Hematopoietic multipotent progenitor cell treated with erythropoietin and hydrocortisone succinate and interleukin-3 and kit ligand, for 4 days (in vitro differentiated cells): Measurements from ENCODE around the gene UGT2A3.
"Not testable (repeated sequence)": the region's sequence is repeated elsewhere in the genome, so short reads cannot be mapped to it uniquely, and the experiment has no call there.

Experiments
- DNase-seq: peaks from one replicate; pipeline ENCODE4 v3.0.0-alpha.2; 2015

The UGT2A3 gene

GRCh38 chr4:68951078-68951805 is at the start of gene UGT2A3:
UGT2A3 (minus strand) TSS chr4:68951804; CDS start chr4:68951760, 44 bp downstream.
- DNase-seq, result no peak

- no peak for DNase-seq
These were observed 45.4 kb upstream of the UGT2A3 start for GRCh38 chr4:68997040-68997439.

GRCh38 chr4:68995292-68995691 is 43.7 kb upstream of the UGT2A3 start:
- DNase-seq, result no peak

- no peak for DNase-seq
These were observed 35.4 kb upstream of the UGT2A3 start for GRCh38 chr4:68987007-68987406.

GRCh38 chr4:68985442-68985841 is 33.8 kb upstream of the UGT2A3 start:
- no peak for DNase-seq

GRCh38 chr4:68984947-68985346 is 33.3 kb upstream of the UGT2A3 start:
- no peak for DNase-seq

GRCh38 chr4:68963374-68963773 is 11.8 kb upstream of the UGT2A3 start:
- no peak for DNase-seq

GRCh38 chr4:68962868-68963267 is 11.3 kb upstream of the UGT2A3 start:
- no peak for DNase-seq

- DNase-seq, result no peak
These were observed 8.9 kb upstream of the UGT2A3 start for GRCh38 chr4:68960294-68961163.

- not testable (repeated sequence) for DNase-seq
These were observed 7.5 kb upstream of the UGT2A3 start for GRCh38 chr4:68959085-68959484.

- DNase-seq, result peak; percentile 39
These were observed 2.5 kb upstream of the UGT2A3 start for GRCh38 chr4:68954126-68954525.

- DNase-seq, result peak; percentile 20
These were observed 1.5 kb upstream of the UGT2A3 start for GRCh38 chr4:68953056-68953596.

GRCh38 chr4:68951806-68952585 is 392 bp upstream of the UGT2A3 start:
- no peak for DNase-seq

GRCh38 chr4:68950033-68950432 is 1.6 kb downstream of the UGT2A3 start:
- no peak for DNase-seq

GRCh38 chr4:68948985-68949384 is 2.6 kb downstream of the UGT2A3 start:
- DNase-seq, result no peak

- no peak for DNase-seq
These were observed 3.4 kb downstream of the UGT2A3 start for GRCh38 chr4:68948044-68948743.

- no peak for DNase-seq
These were observed 22.4 kb downstream of the UGT2A3 start for GRCh38 chr4:68929076-68929737.

GRCh38 chr4:68927165-68927564 is 24.4 kb downstream of the UGT2A3 start:
- DNase-seq, result no peak

- not testable (repeated sequence) for DNase-seq
These were observed 29.4 kb downstream of the UGT2A3 start for GRCh38 chr4:68922202-68922601.

GRCh38 chr4:68921051-68921450 is 30.6 kb downstream of the UGT2A3 start:
- DNase-seq, result no peak

GRCh38 chr4:68917016-68917415 is 34.6 kb downstream of the UGT2A3 start:
- DNase-seq, result no peak

GRCh38 chr4:68912807-68913206 is 38.8 kb downstream of the UGT2A3 start:
- DNase-seq, result no peak
